ENCODE data around the gene ATP5F1E.
A peak's percentile ranks its signal among the peaks of the same experiment; 100 is the strongest.

The ATP5F1E gene

GRCh38 chr20:59010321-59010994, 21.7 kb downstream of the ATP5F1E start:
- Histone ChIP-seq H3K9ac (ENCODE audit: low read length in 5 of 5) (no peak overlapping the region), H3K36me3 (ENCODE audit: control insufficient read depth in 5 of 5, insufficient read depth in 5 of 5, low read length in 5 of 5) (no peaks in the 10 kb centered on the region), H3K27ac (ENCODE audit: low read depth, low read length) (peak overlapping the region; percentile 57), H3K4me1 (ENCODE audit: control insufficient read depth in 5 of 5, insufficient read depth in 5 of 5, low read length in 5 of 5) (peaks cover 18 to 59% (median 57%) of the 10 kb centered on the region in 5 donors), H3K27me3 (ENCODE audit: control insufficient read depth in 5 of 5, insufficient read depth in 4 of 5, low read length in 5 of 5) (no peaks in the 10 kb centered on the region), H3K4me3 (ENCODE audit: low read depth in 1 of 5, low read length in 5 of 5) (peak overlapping the region in 3 of 5 donors; percentile 16 to 53 (median 44)), H3K9me3 (ENCODE audit: control insufficient read depth in 5 of 5, low read length in 5 of 5) (no peaks in the 10 kb centered on the region)

- Histone ChIP-seq H3K36me3 (ENCODE audit: control insufficient read depth in 5 of 5, insufficient read depth in 5 of 5, low read length in 5 of 5) (peaks cover 0 to 6% (median 5%) of the 10 kb centered on the region in 5 donors), H3K27ac (ENCODE audit: low read depth, low read length) (peak overlapping the region; percentile 77), H3K4me1 (ENCODE audit: control insufficient read depth in 5 of 5, insufficient read depth in 5 of 5, low read length in 5 of 5) (peaks cover 22 to 75% (median 70%) of the 10 kb centered on the region in 5 donors), H3K9ac (ENCODE audit: low read length in 5 of 5) (peak overlapping the region in 3 of 5 donors; percentile 6 to 60 (median 28)), H3K9me3 (ENCODE audit: control insufficient read depth in 5 of 5, low read length in 5 of 5) (no peaks in the 10 kb centered on the region), H3K4me3 (ENCODE audit: low read depth in 1 of 5, low read length in 5 of 5) (no peak overlapping the region), H3K27me3 (ENCODE audit: control insufficient read depth in 5 of 5, insufficient read depth in 4 of 5, low read length in 5 of 5) (no peaks in the 10 kb centered on the region)
Measured at GRCh38 chr20:59008715-59009336, 23.3 kb downstream of the ATP5F1E start.

DNA sequence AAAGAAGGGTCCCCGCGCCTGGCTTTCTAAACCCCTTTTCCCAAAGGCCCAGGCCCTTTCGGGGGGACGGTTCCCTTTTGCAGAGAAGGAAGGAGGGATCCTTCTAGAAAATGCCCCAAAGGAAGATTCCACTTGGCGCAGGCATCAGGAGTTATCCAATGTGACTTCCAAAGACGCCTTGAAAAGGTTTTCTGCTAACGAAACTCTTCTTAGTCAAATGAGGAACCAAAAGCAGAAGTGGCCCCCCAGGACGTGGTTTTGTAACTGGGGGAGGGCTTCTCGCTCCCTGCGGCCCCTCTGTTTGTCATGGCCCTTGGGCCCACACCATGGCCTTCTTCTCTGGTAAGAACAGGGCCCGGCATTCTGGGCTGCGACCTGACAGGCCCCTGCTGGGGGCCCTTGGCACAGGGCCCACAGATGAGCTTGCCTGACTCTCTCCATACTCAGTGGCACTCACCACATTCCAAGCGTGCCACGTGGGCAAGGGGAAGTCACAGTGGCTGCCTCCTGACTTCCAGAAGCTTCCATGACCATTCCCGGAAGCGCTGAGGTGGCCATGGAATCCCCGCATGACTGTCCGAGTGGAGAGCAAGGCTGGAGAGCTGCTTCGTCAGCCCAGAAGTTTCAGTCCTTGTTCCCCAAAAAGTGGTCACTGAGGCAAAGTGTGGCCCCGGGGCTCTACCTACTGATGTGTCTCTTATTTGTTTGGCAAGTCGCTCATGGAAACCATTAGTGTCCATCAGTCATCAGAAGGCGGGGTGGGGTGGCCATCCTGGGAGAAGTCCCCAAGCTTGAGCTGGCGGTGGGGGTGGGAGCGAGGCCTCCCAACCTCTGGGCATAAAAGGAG, 24.2 kb downstream of the ATP5F1E start:
- Histone ChIP-seq H3K4me3 (ENCODE audit: low read depth in 1 of 5, low read length in 5 of 5) (peak overlapping the region in 3 of 5 donors; percentile 45 to 90 (median 87)), H3K27ac (ENCODE audit: low read depth, low read length) (peak overlapping the region; percentile 77), H3K27me3 (ENCODE audit: control insufficient read depth in 5 of 5, insufficient read depth in 4 of 5, low read length in 5 of 5) (no peaks in the 10 kb centered on the region), H3K36me3 (ENCODE audit: control insufficient read depth in 5 of 5, insufficient read depth in 5 of 5, low read length in 5 of 5) (peaks cover 0 to 14% (median 12%) of the 10 kb centered on the region in 5 donors), H3K9ac (ENCODE audit: low read length in 5 of 5) (peak overlapping the region in 4 of 5 donors; percentile 33 to 97 (median 74)), H3K4me1 (ENCODE audit: control insufficient read depth in 5 of 5, insufficient read depth in 5 of 5, low read length in 5 of 5) (peaks cover 22 to 85% (median 78%) of the 10 kb centered on the region in 5 donors), H3K9me3 (ENCODE audit: control insufficient read depth in 5 of 5, low read length in 5 of 5) (no peaks in the 10 kb centered on the region)

- Histone ChIP-seq H3K4me3 (ENCODE audit: low read depth in 1 of 5, low read length in 5 of 5) (peak within 1 kb of the TSS; percentile 53 to 92 (median 87)), H3K9me3 (ENCODE audit: control insufficient read depth in 5 of 5, low read length in 5 of 5) (no peaks in the 10 kb centered on the region), H3K27ac (ENCODE audit: low read depth, low read length) (peak within 1 kb of the TSS; percentile 77), H3K27me3 (ENCODE audit: control insufficient read depth in 5 of 5, insufficient read depth in 4 of 5, low read length in 5 of 5) (no peaks in the 10 kb centered on the region), H3K9ac (ENCODE audit: low read length in 5 of 5) (peak within 1 kb of the TSS; percentile 77 to 98 (median 95)), H3K4me1 (ENCODE audit: control insufficient read depth in 5 of 5, insufficient read depth in 5 of 5, low read length in 5 of 5) (peaks cover 22 to 91% (median 78%) of the 10 kb centered on the region in 5 donors), H3K36me3 (ENCODE audit: control insufficient read depth in 5 of 5, insufficient read depth in 5 of 5, low read length in 5 of 5) (peaks cover 0 to 22% (median 19%) of the 10 kb centered on the region in 5 donors)
Measured at GRCh38 chr20:59006864-59007664, 25.1 kb downstream of the ATP5F1E start, which contains the start of gene CTSZ. CTSZ (minus strand) TSS chr20:59007254; CDS start chr20:59007128, 126 bp downstream.

DNA sequence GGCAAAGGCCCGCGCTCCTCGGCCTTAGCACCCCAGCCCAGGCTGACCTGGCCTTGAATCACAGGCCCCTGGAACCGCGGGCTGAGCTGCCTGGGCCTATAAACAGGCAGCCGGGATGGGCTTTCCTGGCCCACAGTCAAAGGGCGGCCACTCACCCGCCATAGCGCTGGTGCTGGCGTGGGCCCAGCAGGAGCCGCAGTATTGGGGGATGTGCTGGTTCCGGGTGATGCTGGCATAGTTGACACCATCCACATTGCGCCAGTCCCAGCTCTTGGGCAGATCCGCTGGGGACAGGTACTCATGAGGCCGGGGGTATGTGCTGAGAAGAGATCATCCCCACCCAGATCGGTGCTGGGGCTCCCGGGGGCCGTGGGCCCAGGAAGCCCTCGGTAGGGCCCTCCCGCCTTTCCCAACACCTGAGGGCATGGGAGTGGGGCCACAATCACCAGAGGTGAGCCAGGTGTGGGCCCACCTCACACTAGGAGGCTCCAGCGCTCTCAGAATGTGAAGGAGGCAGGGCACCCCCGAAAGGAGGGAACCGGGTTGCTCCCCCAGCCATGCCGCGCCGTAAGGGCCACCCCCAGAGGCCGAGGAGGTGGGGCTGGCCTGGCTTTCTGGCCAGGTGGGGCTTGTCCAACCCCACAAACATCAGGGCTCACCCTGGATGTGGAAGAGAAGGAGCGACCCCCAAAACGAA, 25.8 kb downstream of the ATP5F1E start:
- Histone ChIP-seq H3K9me3 (ENCODE audit: control insufficient read depth in 5 of 5, low read length in 5 of 5) (no peaks in the 10 kb centered on the region), H3K9ac (ENCODE audit: low read length in 5 of 5) (peak overlapping the region; percentile 77 to 98 (median 95)), H3K4me1 (ENCODE audit: control insufficient read depth in 5 of 5, insufficient read depth in 5 of 5, low read length in 5 of 5) (peaks cover 18 to 88% (median 72%) of the 10 kb centered on the region in 5 donors), H3K36me3 (ENCODE audit: control insufficient read depth in 5 of 5, insufficient read depth in 5 of 5, low read length in 5 of 5) (peaks cover 0 to 29% (median 26%) of the 10 kb centered on the region in 5 donors), H3K27ac (ENCODE audit: low read depth, low read length) (peak overlapping the region; percentile 77), H3K4me3 (ENCODE audit: low read depth in 1 of 5, low read length in 5 of 5) (peak overlapping the region; percentile 69 to 92 (median 87)), H3K27me3 (ENCODE audit: control insufficient read depth in 5 of 5, insufficient read depth in 4 of 5, low read length in 5 of 5) (no peaks in the 10 kb centered on the region)

DNA sequence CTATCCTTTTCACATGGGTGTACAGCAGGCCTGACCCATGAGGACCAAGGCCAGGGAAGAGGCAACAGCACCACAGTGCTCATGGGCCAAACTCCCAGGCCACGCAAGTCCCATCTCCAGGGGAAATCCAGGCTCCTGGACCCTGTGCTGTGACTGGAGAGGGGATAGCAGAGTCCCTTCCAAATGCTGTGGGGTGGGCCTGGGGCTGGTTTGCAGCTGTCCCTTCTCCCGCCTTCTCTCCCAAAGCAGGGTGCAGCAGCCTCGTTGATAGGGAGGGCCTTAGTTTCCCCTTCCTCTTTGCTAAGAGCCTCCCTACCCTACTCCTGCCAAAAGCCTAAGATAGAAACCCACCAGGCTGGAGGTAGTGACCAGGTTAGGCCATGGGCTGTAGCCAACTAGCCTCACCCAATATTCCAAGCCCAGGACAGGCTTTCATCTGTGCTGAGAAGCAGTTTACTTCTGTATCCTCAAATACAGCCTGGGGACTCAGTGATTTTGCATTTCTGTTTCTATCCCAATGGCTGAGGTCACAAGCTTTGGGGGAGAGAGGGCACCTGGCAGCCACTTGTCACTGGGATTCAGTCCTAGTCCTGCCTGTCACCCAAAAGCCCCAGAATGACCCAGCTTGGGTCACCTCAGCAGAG, 26.5 kb downstream of the ATP5F1E start:
- Histone ChIP-seq H3K4me1 (ENCODE audit: control insufficient read depth in 5 of 5, insufficient read depth in 5 of 5, low read length in 5 of 5) (peaks cover 13 to 81% (median 66%) of the 10 kb centered on the region in 5 donors), H3K27ac (ENCODE audit: low read depth, low read length) (peak overlapping the region; percentile 77), H3K27me3 (ENCODE audit: control insufficient read depth in 5 of 5, insufficient read depth in 4 of 5, low read length in 5 of 5) (no peaks in the 10 kb centered on the region), H3K9me3 (ENCODE audit: control insufficient read depth in 5 of 5, low read length in 5 of 5) (no peaks in the 10 kb centered on the region), H3K9ac (ENCODE audit: low read length in 5 of 5) (peak overlapping the region; percentile 77 to 98 (median 95)), H3K4me3 (ENCODE audit: low read depth in 1 of 5, low read length in 5 of 5) (peak overlapping the region; percentile 69 to 92 (median 87)), H3K36me3 (ENCODE audit: control insufficient read depth in 5 of 5, insufficient read depth in 5 of 5, low read length in 5 of 5) (peaks cover 0 to 36% (median 30%) of the 10 kb centered on the region in 5 donors)

DNA sequence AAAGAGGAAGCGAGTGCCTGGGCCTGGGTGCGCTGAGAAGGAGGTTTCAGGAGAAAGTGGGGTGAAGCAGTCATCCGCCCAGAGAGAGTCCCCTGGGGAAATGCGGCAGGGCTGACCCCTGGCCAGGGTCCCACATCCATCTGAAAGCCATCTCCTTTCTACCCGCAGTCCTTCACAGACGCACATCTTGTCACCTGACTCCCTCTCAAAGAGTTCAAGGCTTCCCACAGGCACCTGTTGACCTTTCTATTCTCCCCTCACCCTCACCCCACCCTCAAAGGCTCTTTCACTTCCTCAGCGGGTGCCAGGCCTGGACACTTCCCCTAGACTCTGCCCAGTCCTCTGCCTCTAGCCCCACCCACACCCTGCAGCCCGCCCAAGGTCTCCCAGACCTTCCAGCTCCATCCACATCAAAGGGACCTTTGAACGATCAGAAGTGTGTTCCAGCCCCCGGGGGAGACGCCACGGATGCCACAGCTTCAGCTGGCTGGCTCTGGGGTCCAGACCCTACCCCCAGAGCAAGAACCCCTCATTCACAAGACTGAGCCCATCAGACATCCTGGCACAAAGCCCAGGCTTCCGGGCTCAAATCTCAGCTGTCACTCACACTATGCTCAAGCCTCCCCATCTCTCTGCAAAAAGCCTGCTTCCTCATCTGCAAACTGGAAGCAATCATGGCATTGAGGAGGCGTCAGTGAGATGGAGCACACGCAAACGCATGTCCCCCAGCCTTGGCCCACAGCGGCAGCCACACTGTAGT, 27.2 kb downstream of the ATP5F1E start:
- Histone ChIP-seq H3K27me3 (ENCODE audit: control insufficient read depth in 5 of 5, insufficient read depth in 4 of 5, low read length in 5 of 5) (no peaks in the 10 kb centered on the region), H3K4me3 (ENCODE audit: low read depth in 1 of 5, low read length in 5 of 5) (peak overlapping the region; percentile 69 to 92 (median 87)), H3K27ac (ENCODE audit: low read depth, low read length) (peak overlapping the region; percentile 77), H3K9ac (ENCODE audit: low read length in 5 of 5) (peak overlapping the region; percentile 77 to 98 (median 95)), H3K4me1 (ENCODE audit: control insufficient read depth in 5 of 5, insufficient read depth in 5 of 5, low read length in 5 of 5) (peaks cover 11 to 74% (median 59%) of the 10 kb centered on the region in 5 donors), H3K36me3 (ENCODE audit: control insufficient read depth in 5 of 5, insufficient read depth in 5 of 5, low read length in 5 of 5) (peaks cover 0 to 43% (median 32%) of the 10 kb centered on the region in 5 donors), H3K9me3 (ENCODE audit: control insufficient read depth in 5 of 5, low read length in 5 of 5) (no peaks in the 10 kb centered on the region)

GRCh38 chr20:59004493-59004762, 27.7 kb downstream of the ATP5F1E start:
- H3K27me3 ChIP-seq (ENCODE audit: control insufficient read depth in 5 of 5, insufficient read depth in 4 of 5, low read length in 5 of 5) = no peaks in the 10 kb centered on the region
- peak overlapping the region in 3 of 5 donors; percentile 31 to 97 (median 46) for H3K9ac ChIP-seq (ENCODE audit: low read length in 5 of 5)
- H3K4me1 ChIP-seq (ENCODE audit: control insufficient read depth in 5 of 5, insufficient read depth in 5 of 5, low read length in 5 of 5) = peaks cover 11 to 69% (median 53%) of the 10 kb centered on the region in 5 donors
- peak overlapping the region; percentile 77 for H3K27ac ChIP-seq (ENCODE audit: low read depth, low read length)
- H3K9me3 ChIP-seq (ENCODE audit: control insufficient read depth in 5 of 5, low read length in 5 of 5) = no peaks in the 10 kb centered on the region
- H3K36me3 ChIP-seq (ENCODE audit: control insufficient read depth in 5 of 5, insufficient read depth in 5 of 5, low read length in 5 of 5) = peaks cover 0 to 47% (median 34%) of the 10 kb centered on the region in 5 donors
- H3K4me3 ChIP-seq (ENCODE audit: low read depth in 1 of 5, low read length in 5 of 5) = peak overlapping the region in 4 of 5 donors; percentile 81 to 92 (median 88)

Data from subcutaneous abdominal adipose tissue (tissue), 5 donors.